ENCODE results near the gene B9D1.

B9D1 gene

GRCh38 chr17:19387921-19388521 lies 25.5 kb upstream of the B9D1 start:
- no peak for DNase-seq

- DNase-seq: no peak
These were observed 24.7 kb upstream of the B9D1 start, which contains the start of gene MFAP4 for GRCh38 chr17:19386974-19387920. Gene MFAP4, minus strand, starts transcription at chr17:19387190. Its CDS starts 35 bp downstream, at chr17:19387155.

GRCh38 chr17:19386051-19386929 lies 23.8 kb upstream of the B9D1 start:
- DNase-seq: no peak

GRCh38 chr17:19385521-19385983 lies 23.0 kb upstream of the B9D1 start:
- DNase-seq: no peak

- DNase-seq: no peak
These were observed 22.3 kb upstream of the B9D1 start for GRCh38 chr17:19384723-19385391.

GRCh38 chr17:19383681-19384470 lies 21.4 kb upstream of the B9D1 start:
- no peak for DNase-seq

GRCh38 chr17:19382531-19383444 lies 20.3 kb upstream of the B9D1 start:
- no peak for DNase-seq

GRCh38 chr17:19381741-19382444 lies 19.4 kb upstream of the B9D1 start:
- DNase-seq: no peak

GRCh38 chr17:19381361-19381740 lies 18.8 kb upstream of the B9D1 start:
- DNase-seq: no peak

GRCh38 chr17:19380481-19381301 lies 18.2 kb upstream of the B9D1 start:
- no peak for DNase-seq

- DNase-seq: no peak
These were observed 17.0 kb upstream of the B9D1 start for GRCh38 chr17:19379361-19380065.

- no peak for DNase-seq
These were observed 16.2 kb upstream of the B9D1 start, which contains the start of gene MAPK7 for GRCh38 chr17:19378416-19379360. Gene MAPK7, plus strand, starts transcription at chr17:19378498. Its CDS starts 403 bp downstream, at chr17:19378901.

- peak; percentile 81 for DNase-seq
These were observed 15.3 kb upstream of the B9D1 start for GRCh38 chr17:19377602-19378415.

- no peak for DNase-seq
These were observed 14.3 kb upstream of the B9D1 start for GRCh38 chr17:19376811-19377210.

- DNase-seq: no peak
These were observed 13.2 kb upstream of the B9D1 start for GRCh38 chr17:19375732-19376131.

- no peak for DNase-seq
These were observed 11.6 kb upstream of the B9D1 start for GRCh38 chr17:19374136-19374535.

Data from activated T-cell treated with anti-CD3 and anti-CD28 coated beads for 4 hours (primary cell).